Activated CD8-positive, alpha-beta T cell treated with anti-CD3 and anti-CD28 coated beads for 36 hours (primary cell): ENCODE data around the gene CREBBP. TPM values are rescaled to one million over a fixed set of nuclear protein-coding genes. Genes with fewer than 3 reads are reported as not detected.

Experiments
- ATAC-seq: fragments of 200-7000 bp; cut with Tn5 transposase; one replicate; pipeline ENCODE4 v1.10.0; 2021; ENCODE audit warnings: mild to moderate bottlenecking, moderate library complexity
- CTCF ChIA-PET: fragments of 350-600 bp; sonication (Branson Sonifier 250); formaldehyde crosslinking; loops from one replicate; lab custom pipeline; 2021; ENCODE audit warnings: antibody characterized with exemption; lab: Charles Lee
- POLR2A ChIA-PET: fragments of 350-600 bp; sonication (Branson Sonifier 250); formaldehyde crosslinking; loops from one replicate; lab custom pipeline; 2021; ENCODE audit warnings: antibody characterized with exemption; lab: Charles Lee
- DNase-seq: peaks from one replicate; pipeline ENCODE4 v3.0.0-alpha.2; 2020
- H3K27ac Mint-ChIP-seq: one replicate; pipeline ENCODE4 v1.8.0; 2021; ENCODE audit warnings: mild to moderate bottlenecking, mixed read lengths
- H3K27me3 Mint-ChIP-seq: one replicate; pipeline ENCODE4 v1.8.0; 2021; ENCODE audit warnings: mixed read lengths
- H3K36me3 Mint-ChIP-seq: one replicate; pipeline ENCODE4 v1.8.0; 2021; ENCODE audit warnings: low read depth, mixed read lengths
- H3K4me1 Mint-ChIP-seq: one replicate; pipeline ENCODE4 v1.8.0; 2021; ENCODE audit warnings: low read depth, mixed read lengths
- H3K4me3 Mint-ChIP-seq: one replicate; pipeline ENCODE4 v1.8.0; 2021; ENCODE audit warnings: mild to moderate bottlenecking, moderate library complexity, mixed read lengths
- H3K9me3 Mint-ChIP-seq: one replicate; pipeline ENCODE4 v1.8.0; 2021; ENCODE audit warnings: mixed read lengths
- intact Hi-C: fragments of 100-400 bp; cut with micrococcal nuclease; formaldehyde crosslinking; loops from one replicate; pipeline ENCODE4 v1.10.0; 2022
- total RNA-seq, 2 experiments: library from RNA; stranded (reverse); gene quantifications; one replicate each; pipeline ENCODE4 v1.2.3, GENCODE V29; 2021
- TF ChIP-seq, protein P1 (sequence below): fragments of 200-600 bp; IDR thresholded peaks from one replicate; pipeline ENCODE4 v1.8.0; 2022; ENCODE audit warnings: antibody characterized with exemption, mild to moderate bottlenecking

The CREBBP gene
- total RNA-seq, 2 experiments from 2014 or later: 27.9 to 33.5 TPM

DNA sequence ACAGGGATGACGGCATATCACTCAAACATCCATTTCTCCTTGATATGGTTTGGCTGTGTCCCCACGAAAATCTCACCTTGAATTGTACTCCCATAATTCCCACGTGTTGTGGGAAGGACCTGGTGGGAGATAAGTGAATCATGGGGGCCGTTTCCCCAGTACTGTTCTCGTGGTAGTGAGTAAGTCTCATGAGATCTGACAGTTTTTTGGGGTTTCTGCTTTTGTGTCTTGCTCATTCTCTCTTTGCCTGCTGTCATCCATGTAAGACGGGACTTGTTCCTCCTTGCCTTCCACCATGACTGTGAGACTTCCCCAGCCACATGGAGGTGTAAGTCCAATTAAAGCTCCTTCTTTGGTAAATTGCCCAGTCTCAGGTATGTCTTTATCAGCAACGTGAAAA, 193.5 kb downstream of the CREBBP start:
- intact Hi-C loops: no loop called here
- DNase-seq (no peak), ATAC-seq (no peak)
- H3K4me1 Mint-ChIP-seq: peaks cover 16% of the 10 kb centered on the region
- H3K4me3 Mint-ChIP-seq: no peak overlapping the region
- H3K27ac Mint-ChIP-seq: no peak overlapping the region
- H3K36me3 Mint-ChIP-seq: peaks cover 51% of the 10 kb centered on the region
- CTCF ChIA-PET: no interaction called here
- H3K9me3 Mint-ChIP-seq: no peaks in the 10 kb centered on the region
- no peaks in the 10 kb centered on the region for H3K27me3 Mint-ChIP-seq
- TF ChIP-seq, protein P1, sequence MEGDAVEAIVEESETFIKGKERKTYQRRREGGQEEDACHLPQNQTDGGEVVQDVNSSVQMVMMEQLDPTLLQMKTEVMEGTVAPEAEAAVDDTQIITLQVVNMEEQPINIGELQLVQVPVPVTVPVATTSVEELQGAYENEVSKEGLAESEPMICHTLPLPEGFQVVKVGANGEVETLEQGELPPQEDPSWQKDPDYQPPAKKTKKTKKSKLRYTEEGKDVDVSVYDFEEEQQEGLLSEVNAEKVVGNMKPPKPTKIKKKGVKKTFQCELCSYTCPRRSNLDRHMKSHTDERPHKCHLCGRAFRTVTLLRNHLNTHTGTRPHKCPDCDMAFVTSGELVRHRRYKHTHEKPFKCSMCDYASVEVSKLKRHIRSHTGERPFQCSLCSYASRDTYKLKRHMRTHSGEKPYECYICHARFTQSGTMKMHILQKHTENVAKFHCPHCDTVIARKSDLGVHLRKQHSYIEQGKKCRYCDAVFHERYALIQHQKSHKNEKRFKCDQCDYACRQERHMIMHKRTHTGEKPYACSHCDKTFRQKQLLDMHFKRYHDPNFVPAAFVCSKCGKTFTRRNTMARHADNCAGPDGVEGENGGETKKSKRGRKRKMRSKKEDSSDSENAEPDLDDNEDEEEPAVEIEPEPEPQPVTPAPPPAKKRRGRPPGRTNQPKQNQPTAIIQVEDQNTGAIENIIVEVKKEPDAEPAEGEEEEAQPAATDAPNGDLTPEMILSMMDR: no peak
- POLR2A ChIA-PET: interaction anchor here (1.3 kb wide), 1 partner anchor 9 kb away, joined by 3 read pairs; no protein-coding TSS in a partner anchor

DNA sequence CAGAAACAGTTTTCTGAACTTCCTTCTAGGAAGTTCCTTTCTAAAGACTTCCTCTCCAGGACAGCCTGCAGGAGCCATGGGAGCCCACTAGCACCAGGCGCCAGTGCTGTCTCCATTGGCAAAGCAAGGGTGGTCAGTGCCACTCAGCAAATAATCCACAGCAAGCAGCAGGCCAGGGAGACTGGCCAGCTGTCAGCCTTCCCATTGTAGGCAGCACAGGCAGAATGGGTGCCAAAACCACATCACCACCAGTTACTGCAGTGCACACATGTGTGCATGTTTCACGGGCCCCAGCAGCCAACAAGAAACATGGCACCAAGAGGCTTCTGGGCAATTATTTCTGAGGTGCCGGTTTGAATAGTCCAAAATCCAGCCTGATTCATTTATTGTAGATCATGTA, 199.3 kb downstream of the CREBBP start:
- intact Hi-C loops: no loop called here
- TF ChIP-seq, protein P1: no peak
- no peak overlapping the region for H3K27ac Mint-ChIP-seq
- POLR2A ChIA-PET: interaction anchor here (0.7 to 1.4 kb wide), 3 partner anchors 19 to 729 kb away, joined by 3 to 4 read pairs (median 4); partner anchors contain the start of gene TRAP1
- no peak overlapping the region for H3K4me3 Mint-ChIP-seq
- no peak for DNase-seq
- peaks cover 45% of the 10 kb centered on the region for H3K36me3 Mint-ChIP-seq
- H3K4me1 Mint-ChIP-seq: no peaks in the 10 kb centered on the region
- no peak for ATAC-seq
- CTCF ChIA-PET: interaction anchor here (2.1 kb wide), 1 partner anchor 10 kb away, joined by 11 read pairs; no protein-coding TSS in a partner anchor
- H3K27me3 Mint-ChIP-seq: no peaks in the 10 kb centered on the region
- H3K9me3 Mint-ChIP-seq: no peaks in the 10 kb centered on the region

DNA sequence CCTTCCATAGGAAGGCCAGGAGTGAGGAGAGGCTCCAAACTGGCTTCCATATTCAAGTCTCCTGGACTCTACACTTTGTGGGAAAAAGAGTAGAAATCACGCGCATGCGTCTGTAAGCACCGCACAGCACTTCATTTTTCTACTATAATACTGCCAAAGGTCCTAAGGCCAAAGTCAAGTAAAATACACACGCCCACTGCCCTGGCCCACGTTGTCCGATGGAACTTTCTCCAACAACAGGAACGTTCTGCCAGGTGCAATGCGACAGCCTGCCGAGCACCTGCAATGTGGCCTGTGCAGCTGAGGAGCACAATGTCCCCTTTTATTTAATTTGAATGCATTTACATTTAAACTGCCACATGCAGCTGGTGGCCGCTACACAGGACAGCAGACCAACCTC, 202.5 kb downstream of the CREBBP start:
- TF ChIP-seq, protein P1: no peak
- H3K36me3 Mint-ChIP-seq: peaks cover 47% of the 10 kb centered on the region
- ATAC-seq (no peak), DNase-seq (no peak)
- H3K9me3 Mint-ChIP-seq: no peaks in the 10 kb centered on the region
- H3K4me1 Mint-ChIP-seq: no peaks in the 10 kb centered on the region
- POLR2A ChIA-PET: interaction anchor here (1.1 kb wide), 1 partner anchor 11 kb away, joined by 3 read pairs; no protein-coding TSS in a partner anchor
- no peak overlapping the region for H3K27ac Mint-ChIP-seq
- intact Hi-C loops: no loop called here
- no peaks in the 10 kb centered on the region for H3K27me3 Mint-ChIP-seq
- no peak overlapping the region for H3K4me3 Mint-ChIP-seq
- CTCF ChIA-PET: interaction anchor here (1.0 kb wide), 1 partner anchor 22 kb away, joined by 4 read pairs; no protein-coding TSS in a partner anchor

DNA sequence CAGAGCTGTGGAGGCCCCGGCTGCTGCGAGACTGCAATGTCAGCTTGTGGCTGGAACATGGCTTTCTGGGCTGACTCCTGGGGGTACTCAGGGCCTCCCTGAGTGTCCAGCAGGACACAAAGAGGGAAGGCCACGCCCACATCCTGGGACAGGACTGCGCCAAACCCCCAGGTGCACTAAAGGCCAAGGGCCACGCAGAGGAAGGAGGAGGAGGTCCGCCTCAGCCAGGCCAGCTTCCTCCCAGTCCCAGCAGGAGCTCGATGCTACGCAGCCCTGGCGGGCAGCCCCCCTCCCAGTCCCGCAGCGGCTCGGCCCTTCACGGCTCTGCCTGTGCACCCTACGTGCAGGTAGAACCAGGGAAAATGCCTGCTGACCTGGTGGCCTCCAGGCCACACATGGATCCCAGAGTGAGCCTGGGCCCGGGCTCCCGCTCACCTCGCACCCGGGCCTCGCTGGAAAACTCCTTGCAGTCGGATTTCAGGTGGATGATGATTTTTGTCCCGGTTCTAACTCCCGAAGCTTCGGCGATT, 204.8 kb downstream of the CREBBP start:
- POLR2A ChIA-PET: interaction anchor here (1.2 kb wide), 1 partner anchor 21 kb away, joined by 3 read pairs; the partner anchor contains the start of gene DNASE1
- Mint-ChIP-seq H3K4me3 (no peak overlapping the region), H3K27me3 (no peaks in the 10 kb centered on the region), H3K4me1 (no peaks in the 10 kb centered on the region), H3K27ac (no peak overlapping the region), H3K9me3 (no peaks in the 10 kb centered on the region), H3K36me3 (peaks cover 48% of the 10 kb centered on the region)
- TF ChIP-seq, protein P1: no peak
- CTCF ChIA-PET: no interaction called here
- intact Hi-C loops: no loop called here
- ATAC-seq (no peak), DNase-seq (no peak)

Other genes starting within 250 kb of the CREBBP start
- gene DNASE1, start 226.0 kb downstream of the CREBBP start, total RNA-seq: 10 to 100 TPM; 11.8 to 12.1 TPM
- gene TRAP1, start 163.2 kb downstream of the CREBBP start, total RNA-seq: 100 to 1,000 TPM; 343 to 379 TPM
- 1 to 10 TPM; 4.1 to 4.8 TPM for gene ADCY9, start 235.7 kb upstream of the CREBBP start, total RNA-seq